GM12873 (cell line): Measurements from ENCODE around the gene ERC1.

Experiments
- CTCF ChIP-seq: IDR thresholded peaks from 2 replicates; pipeline ENCODE4 v1.5.1; 2012; ENCODE audit warnings: low read depth, mild to moderate bottlenecking, moderate library complexity, low read length, control low read depth; ENCODE audit not compliant: insufficient read depth; ENCODE audit errors: missing control alignments

The ERC1 gene

GRCh38 chr12:1069846-1070245 is 78.8 kb downstream of the ERC1 start:
- no peak for TF ChIP-seq CTCF

GRCh38 chr12:1071182-1071581 is 80.2 kb downstream of the ERC1 start:
- TF ChIP-seq CTCF = no peak

- no peak for TF ChIP-seq CTCF
Measured at GRCh38 chr12:1073652-1074051, 82.6 kb downstream of the ERC1 start.

GRCh38 chr12:1077036-1077803 is 86.2 kb downstream of the ERC1 start:
- no peak for TF ChIP-seq CTCF

- no peak for TF ChIP-seq CTCF
Measured at GRCh38 chr12:1078002-1078401, 87.0 kb downstream of the ERC1 start.

- TF ChIP-seq CTCF = no peak
Measured at GRCh38 chr12:1080520-1081223, 89.6 kb downstream of the ERC1 start.

- no peak for TF ChIP-seq CTCF
Measured at GRCh38 chr12:1083151-1083888, 92.3 kb downstream of the ERC1 start.
